Astrocyte of the hippocampus (primary cell): ENCODE data around the gene CLEC3A.
A peak's percentile ranks its signal among the peaks of the same experiment; 100 is the strongest.
"Not testable (repeated sequence)": the region's sequence is repeated elsewhere in the genome, so short reads cannot be mapped to it uniquely, and the experiment has no call there.

ENCODE experiments used
- DNase-seq: peaks from one replicate; pipeline ENCODE4 v3.0.0; 2011; ENCODE audit warnings: low read depth, low spot score

Gene CLEC3A

GRCh38 chr16:78028018-78028417 lies 5.7 kb downstream of the CLEC3A start:
- no peak for DNase-seq

GRCh38 chr16:78034530-78034929 lies 12.2 kb downstream of the CLEC3A start:
- DNase-seq: peak; percentile 52

- no peak for DNase-seq
Measured at GRCh38 chr16:78035012-78035411, 12.7 kb downstream of the CLEC3A start.

- DNase-seq: no peak
Measured at GRCh38 chr16:78040396-78040795, 18.0 kb downstream of the CLEC3A start.

- DNase-seq: peak; percentile 95
Measured at GRCh38 chr16:78045865-78046581, 23.7 kb downstream of the CLEC3A start.

GRCh38 chr16:78048319-78048718 lies 26.0 kb downstream of the CLEC3A start:
- no peak for DNase-seq

- DNase-seq: no peak
Measured at GRCh38 chr16:78050734-78051400, 28.5 kb downstream of the CLEC3A start.

GRCh38 chr16:78057803-78058564 lies 35.6 kb downstream of the CLEC3A start:
- DNase-seq: no peak

- not testable (repeated sequence) for DNase-seq
Measured at GRCh38 chr16:78059806-78060205, 37.5 kb downstream of the CLEC3A start.

GRCh38 chr16:78060295-78060694 lies 37.9 kb downstream of the CLEC3A start:
- DNase-seq: no peak

GRCh38 chr16:78060809-78061208 lies 38.5 kb downstream of the CLEC3A start:
- no peak for DNase-seq

GRCh38 chr16:78065319-78065718 lies 43.0 kb downstream of the CLEC3A start:
- peak; percentile 52 for DNase-seq

GRCh38 chr16:78069913-78070312 lies 47.6 kb downstream of the CLEC3A start:
- no peak for DNase-seq

- no peak for DNase-seq
Measured at GRCh38 chr16:78072275-78072674, 49.9 kb downstream of the CLEC3A start.

- DNase-seq: no peak
Measured at GRCh38 chr16:78075800-78076199, 53.5 kb downstream of the CLEC3A start.

GRCh38 chr16:78081341-78081740 lies 59.0 kb downstream of the CLEC3A start:
- DNase-seq: no peak
